ENCODE results near the gene DTX4.

Gene DTX4

DNA sequence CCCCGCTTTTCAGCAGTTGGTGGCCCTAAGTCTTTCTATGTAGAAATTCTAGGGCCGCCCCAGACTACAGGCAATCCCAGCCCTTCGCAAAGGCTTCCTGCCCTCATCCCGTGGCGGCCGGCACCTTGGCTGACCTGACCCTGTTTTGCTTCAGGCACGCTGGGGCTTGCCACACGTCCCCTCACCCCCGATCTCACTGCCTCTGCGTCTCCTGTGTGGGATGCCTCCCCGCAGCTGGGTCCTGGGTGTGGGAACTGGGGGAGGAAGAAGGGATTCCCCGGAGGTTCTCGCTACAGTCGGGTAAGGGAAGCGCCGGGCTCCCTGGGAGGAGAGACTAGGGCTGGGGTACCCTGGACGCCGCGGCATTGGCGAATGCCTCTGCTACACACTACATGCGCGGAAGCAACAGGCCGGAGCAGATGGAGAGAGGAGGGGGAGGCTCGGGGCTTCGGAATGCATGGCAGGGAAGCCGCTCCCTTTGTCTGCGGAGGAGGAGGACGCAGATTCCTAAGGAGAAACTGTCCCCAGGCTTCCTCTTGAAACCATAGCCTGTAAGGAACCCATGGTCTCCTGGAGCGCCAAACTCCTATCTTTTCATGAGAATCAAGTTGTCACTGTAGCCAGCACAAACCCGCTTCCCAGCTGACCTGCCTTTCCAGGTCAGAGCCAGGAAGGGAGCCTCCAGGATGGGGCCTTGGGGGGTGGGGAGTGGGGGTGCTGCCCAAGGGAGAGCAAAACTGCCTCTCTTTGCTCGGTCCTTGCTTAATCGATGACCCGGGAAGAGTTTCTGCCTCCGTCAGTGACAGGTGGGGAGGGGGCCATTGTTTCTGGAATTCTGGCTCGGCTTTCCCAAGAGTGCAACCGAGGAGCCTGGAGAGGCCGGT lies 1.4 kb downstream of the DTX4 start:
- DNase-seq: no peak

GRCh38 chr11:59173964-59174663 lies 2.2 kb downstream of the DTX4 start:
- DNase-seq: no peak

DNA sequence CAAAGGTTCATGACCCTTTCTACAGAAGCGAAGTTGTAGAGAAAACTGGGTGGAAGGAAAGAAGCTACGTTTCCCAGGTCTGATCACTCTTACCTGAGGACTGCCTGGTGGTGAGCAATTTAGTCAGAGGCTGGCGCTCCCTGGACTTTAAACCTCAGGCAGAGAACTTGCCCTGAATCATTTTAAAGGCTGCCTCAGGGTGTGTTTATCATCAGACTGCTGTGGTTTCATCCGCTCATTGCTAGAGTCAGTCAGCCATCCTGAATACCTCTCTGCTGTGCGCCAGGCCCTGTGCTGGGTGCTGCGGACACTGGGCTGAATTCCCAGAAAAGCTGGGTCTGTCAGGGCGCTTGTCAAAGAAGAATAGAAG lies 2.7 kb downstream of the DTX4 start:
- DNase-seq: no peak

GRCh38 chr11:59175091-59175501 lies 3.2 kb downstream of the DTX4 start:
- no peak for DNase-seq

DNA sequence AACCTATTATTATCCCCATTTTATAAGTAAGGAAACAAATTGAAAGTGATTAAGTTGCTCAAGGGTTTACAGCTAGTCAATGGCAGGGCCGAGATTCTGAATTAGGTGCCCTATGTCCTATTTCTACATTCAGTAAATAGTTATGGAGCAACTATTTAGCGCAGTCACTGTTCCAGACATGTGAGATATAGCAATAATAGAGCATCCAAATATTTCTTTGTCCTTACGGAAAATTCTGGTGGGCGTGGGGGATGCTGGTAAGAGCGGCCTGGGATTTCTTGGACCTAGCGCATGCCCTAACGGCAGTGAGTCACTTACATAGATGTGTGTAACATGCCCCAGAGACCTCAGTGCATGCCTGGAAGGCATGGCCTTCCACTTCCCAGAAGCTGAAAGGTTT lies 4.4 kb downstream of the DTX4 start:
- DNase-seq: no peak

GRCh38 chr11:59178402-59178801 lies 6.5 kb downstream of the DTX4 start:
- no peak for DNase-seq

GRCh38 chr11:59179121-59179520 lies 7.2 kb downstream of the DTX4 start:
- DNase-seq: no peak

DNA sequence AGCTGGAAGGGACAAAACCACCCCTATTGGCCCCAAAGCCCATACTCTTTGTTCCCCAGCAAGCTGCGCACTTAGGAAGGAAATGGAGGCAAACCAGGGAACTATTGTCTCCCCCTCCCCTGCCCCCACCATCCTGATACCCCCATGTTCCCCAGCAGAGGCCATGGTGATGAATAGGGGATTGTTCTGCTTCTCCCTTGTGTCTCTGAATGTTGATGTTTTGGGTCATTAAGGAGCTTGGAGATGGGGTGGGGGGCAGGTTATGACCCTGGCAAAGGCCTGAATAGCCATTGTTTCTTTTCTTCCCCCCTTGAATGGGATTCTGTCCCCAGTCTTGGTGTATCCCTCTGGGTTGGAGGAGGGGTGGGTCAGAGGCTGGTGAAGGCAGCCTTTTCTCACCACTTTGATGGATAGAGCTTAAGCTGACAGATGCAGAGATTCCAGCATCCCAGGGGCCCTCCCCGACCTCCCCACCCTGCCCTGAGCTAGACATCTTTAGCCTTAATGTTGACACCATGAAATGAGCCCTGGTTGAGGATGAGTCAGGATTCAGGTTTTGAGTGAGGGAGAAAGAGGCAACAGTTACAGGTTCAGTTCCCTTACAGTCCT lies 8.3 kb downstream of the DTX4 start:
- no peak for DNase-seq

- no peak for DNase-seq
Measured at GRCh38 chr11:59180907-59181306, 9.0 kb downstream of the DTX4 start.

- DNase-seq: no peak
Measured at GRCh38 chr11:59181746-59182456, 10.0 kb downstream of the DTX4 start.

GRCh38 chr11:59182457-59183151 lies 10.7 kb downstream of the DTX4 start:
- DNase-seq: no peak

- DNase-seq: no peak
Measured at GRCh38 chr11:59183771-59184170, 11.8 kb downstream of the DTX4 start.

DNA sequence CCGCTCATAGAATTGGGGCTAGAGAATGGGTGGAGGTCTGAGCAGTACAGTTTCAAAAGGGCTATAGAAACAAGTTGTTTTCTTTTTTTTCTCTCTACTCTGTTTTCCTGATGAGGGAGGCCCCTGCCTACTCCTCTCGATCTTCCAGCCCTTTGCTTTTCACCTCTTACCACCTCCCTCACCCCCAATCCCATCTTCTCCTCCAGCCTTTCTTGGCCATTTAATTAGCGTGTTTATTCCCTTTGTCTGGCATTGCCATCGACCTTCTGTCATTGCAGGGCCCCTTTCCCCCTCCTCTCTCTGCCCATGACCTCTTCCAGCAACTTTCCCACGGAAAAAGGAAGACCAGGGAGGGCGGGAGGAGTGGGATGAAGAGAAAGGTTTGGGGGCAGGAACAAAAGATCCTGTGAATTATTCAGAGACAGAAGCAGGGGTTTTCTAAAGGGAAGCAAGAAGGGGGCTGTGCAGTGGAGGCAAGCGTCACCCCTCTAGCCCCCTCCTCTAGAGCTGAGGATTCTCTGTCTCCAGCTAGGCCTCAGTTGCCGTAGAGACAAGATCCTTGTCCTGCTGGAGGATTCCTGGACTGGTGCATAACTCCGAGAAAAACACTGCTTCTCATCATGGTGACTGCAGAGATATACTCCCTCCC lies 12.9 kb downstream of the DTX4 start:
- DNase-seq: no peak

GRCh38 chr11:59185386-59185945 lies 13.5 kb downstream of the DTX4 start:
- DNase-seq: no peak

DNA sequence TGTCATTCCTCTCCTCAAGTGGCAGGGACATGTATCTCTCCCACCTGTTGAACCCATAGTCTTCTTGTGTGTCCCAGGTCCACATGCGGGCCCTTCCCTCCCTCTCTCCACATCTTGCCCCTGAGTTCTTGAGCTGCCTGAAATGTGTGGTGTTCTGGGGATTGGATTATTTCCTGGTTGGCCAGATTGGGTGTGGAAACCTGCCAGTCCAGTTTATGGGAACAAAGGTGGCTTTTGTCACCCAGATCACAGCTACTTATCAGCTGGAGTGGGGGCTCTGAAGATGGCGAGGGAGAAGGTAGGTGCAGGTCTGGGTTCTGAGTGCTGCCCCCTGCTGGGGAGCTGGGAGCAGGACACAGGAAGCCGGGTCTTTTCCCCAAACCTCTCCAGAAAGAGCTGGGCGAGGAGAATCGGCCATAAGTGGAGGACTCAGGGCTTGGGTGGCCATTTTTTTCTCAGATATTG lies 14.2 kb downstream of the DTX4 start:
- DNase-seq: no peak

- no peak for DNase-seq
Measured at GRCh38 chr11:59187035-59187434, 15.1 kb downstream of the DTX4 start.

DNA sequence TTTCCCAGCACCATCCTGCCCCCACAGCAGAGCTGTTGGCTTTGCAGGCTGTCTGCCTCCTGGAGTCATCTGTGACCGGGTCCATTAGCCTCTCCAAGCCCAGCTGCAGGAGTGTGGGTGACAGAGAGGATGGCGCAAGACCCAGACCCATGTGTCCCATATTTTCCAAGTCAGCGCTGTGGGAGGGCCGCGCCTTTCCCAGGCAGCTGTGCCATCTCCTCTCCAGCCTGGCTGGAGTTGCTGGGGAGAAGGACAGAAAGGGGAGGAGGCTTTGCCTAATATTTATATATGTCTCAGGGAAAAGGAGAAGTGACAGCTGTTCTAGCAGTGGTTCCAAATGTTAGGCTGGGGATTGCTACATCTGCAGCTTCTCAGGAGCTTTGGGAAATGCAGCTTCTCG lies 15.7 kb downstream of the DTX4 start:
- DNase-seq: no peak

GRCh38 chr11:59188954-59189353 lies 17.0 kb downstream of the DTX4 start:
- no peak for DNase-seq

GRCh38 chr11:59189986-59190385 lies 18.1 kb downstream of the DTX4 start:
- DNase-seq: no peak

DNA sequence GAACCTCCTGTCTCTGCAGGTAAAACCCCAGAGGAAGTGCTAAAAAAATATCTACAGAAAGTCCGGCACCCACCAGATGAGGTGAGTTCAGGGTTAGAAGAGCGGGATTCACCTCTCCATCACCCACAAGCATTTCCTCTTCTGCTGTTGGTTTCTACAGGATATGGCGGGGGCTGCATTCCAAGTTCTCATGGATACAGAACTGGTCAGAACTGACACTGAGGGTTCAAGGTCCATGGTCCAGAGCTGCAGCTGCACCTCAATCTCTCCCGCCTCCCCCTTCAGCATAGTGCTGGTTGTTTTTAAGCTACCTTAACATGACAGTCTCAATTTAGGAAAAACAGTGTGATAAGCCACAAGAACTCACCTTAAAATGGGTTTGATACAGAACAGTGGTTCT lies 19.2 kb downstream of the DTX4 start:
- no peak for DNase-seq

DNA sequence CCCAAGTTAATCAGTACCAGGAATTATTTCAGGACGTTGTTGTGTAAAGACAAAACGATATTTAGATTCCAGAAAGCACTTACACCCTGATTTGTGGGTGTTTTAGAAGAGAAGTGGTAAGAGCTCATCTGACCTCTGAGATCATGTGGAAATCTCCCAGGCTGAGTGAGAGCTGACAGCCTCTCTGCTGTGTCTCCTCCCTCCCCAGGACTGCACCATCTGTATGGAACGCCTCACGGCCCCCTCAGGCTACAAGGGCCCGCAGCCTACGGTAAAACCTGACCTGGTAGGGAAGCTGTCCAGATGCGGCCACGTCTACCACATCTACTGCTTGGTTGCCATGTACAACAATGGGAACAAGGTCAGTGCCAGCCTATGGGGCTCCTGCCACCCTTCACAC lies 20.0 kb downstream of the DTX4 start:
- no peak for DNase-seq

Measured in COR-L47 (cell line).